KMS-11 (cell line): Measurements from ENCODE around the gene RNASEL.

Experiments
- H2AFZ ChIP-seq: fragments of 200-600 bp; sonication (generic); 2 replicates; pipeline ENCODE4 v1.6.1; 2016; ENCODE audit warnings: antibody characterized with exemption, mixed run types, low read depth
- H3K27ac ChIP-seq: fragments of 200-600 bp; sonication (generic); 2 replicates; pipeline ENCODE4 v1.6.1; 2016; ENCODE audit warnings: mild to moderate bottlenecking, mixed run types
- H3K27me3 ChIP-seq: fragments of 200-600 bp; sonication (generic); 2 replicates; pipeline ENCODE4 v1.6.1; 2017; ENCODE audit warnings: mild to moderate bottlenecking, low read depth, mixed run types, moderate library complexity; ENCODE audit not compliant: insufficient read depth
- H3K36me3 ChIP-seq: fragments of 200-600 bp; sonication (generic); 2 replicates; pipeline ENCODE4 v1.6.1; 2017; ENCODE audit warnings: mild to moderate bottlenecking, mixed run types; ENCODE audit not compliant: insufficient read depth
- H3K4me1 ChIP-seq: fragments of 200-600 bp; sonication (generic); 2 replicates; pipeline ENCODE4 v1.6.1; 2016; ENCODE audit warnings: mild to moderate bottlenecking, low read depth, mixed run types; ENCODE audit not compliant: poor library complexity, severe bottlenecking
- H3K4me2 ChIP-seq: fragments of 200-600 bp; sonication (generic); 2 replicates; pipeline ENCODE4 v1.7.0; 2016; ENCODE audit warnings: mild to moderate bottlenecking, mixed run types
- H3K4me3 ChIP-seq: fragments of 200-600 bp; sonication (generic); IDR thresholded peaks from 2 replicates; pipeline ENCODE4 v1.6.1; 2017; ENCODE audit warnings: low read depth, low read length, mixed read lengths; ENCODE audit not compliant: insufficient read depth
- H3K79me2 ChIP-seq: fragments of 200-600 bp; sonication (generic); 2 replicates; pipeline ENCODE4 v1.6.1; 2016; ENCODE audit warnings: low read depth, mixed run types; ENCODE audit not compliant: insufficient read depth
- H3K9ac ChIP-seq: fragments of 200-600 bp; sonication (generic); 2 replicates; pipeline ENCODE4 v1.6.1; 2016; ENCODE audit warnings: mild to moderate bottlenecking, mixed run types
- H4K20me1 ChIP-seq: fragments of 200-600 bp; sonication (generic); 2 replicates; pipeline ENCODE4 v1.6.1; 2016; ENCODE audit warnings: mild to moderate bottlenecking, mixed run types; ENCODE audit not compliant: insufficient read depth
- CTCF ChIP-seq: fragments of 200-600 bp; sonication (generic); conservative IDR thresholded peaks from 2 replicates; pipeline ENCODE4 v1.6.1; 2017; ENCODE audit warnings: low read depth, mild to moderate bottlenecking, antibody characterized with exemption, low read length, moderate library complexity, mixed read lengths

The RNASEL gene

GRCh38 chr1:182570611-182570970, 18.5 kb downstream of the RNASEL start:
- Histone ChIP-seq H3K4me1 (no peaks in the 10 kb centered on the region), H3K79me2 (no peaks in the 10 kb centered on the region), H3K36me3 (no peaks in the 10 kb centered on the region), H3K9ac (no peak overlapping the region), H3K27me3 (no peaks in the 10 kb centered on the region), H3K4me2 (no peak overlapping the region), H4K20me1 (no peaks in the 10 kb centered on the region), H2AFZ (no peak overlapping the region), H3K4me3 (no peak overlapping the region), H3K27ac (no peak overlapping the region)
- no peak for TF ChIP-seq CTCF

- no peaks in the 10 kb centered on the region for H3K4me1 ChIP-seq
- H3K27ac ChIP-seq, result no peak overlapping the region
- H3K4me2 ChIP-seq, result no peak overlapping the region
- no peak overlapping the region for H3K4me3 ChIP-seq
- H4K20me1 ChIP-seq, result no peaks in the 10 kb centered on the region
- no peaks in the 10 kb centered on the region for H3K27me3 ChIP-seq
- no peak overlapping the region for H2AFZ ChIP-seq
- H3K9ac ChIP-seq, result no peak overlapping the region
- no peaks in the 10 kb centered on the region for H3K36me3 ChIP-seq
- no peak for TF ChIP-seq CTCF
- H3K79me2 ChIP-seq, result no peaks in the 10 kb centered on the region
Measured at GRCh38 chr1:182569939-182570610, 19.0 kb downstream of the RNASEL start.

- H3K4me2 ChIP-seq, result no peak overlapping the region
- no peaks in the 10 kb centered on the region for H3K36me3 ChIP-seq
- no peaks in the 10 kb centered on the region for H3K4me1 ChIP-seq
- no peak overlapping the region for H3K4me3 ChIP-seq
- no peak overlapping the region for H3K27ac ChIP-seq
- H3K9ac ChIP-seq, result no peak overlapping the region
- no peak overlapping the region for H2AFZ ChIP-seq
- no peak for TF ChIP-seq CTCF
- no peaks in the 10 kb centered on the region for H4K20me1 ChIP-seq
- H3K79me2 ChIP-seq, result no peaks in the 10 kb centered on the region
- H3K27me3 ChIP-seq, result no peaks in the 10 kb centered on the region
Measured at GRCh38 chr1:182568647-182569284, 20.3 kb downstream of the RNASEL start.

GRCh38 chr1:182567629-182568028, 21.4 kb downstream of the RNASEL start:
- H3K36me3 ChIP-seq, result no peaks in the 10 kb centered on the region
- no peaks in the 10 kb centered on the region for H3K79me2 ChIP-seq
- H3K9ac ChIP-seq, result no peak overlapping the region
- H3K27me3 ChIP-seq, result no peaks in the 10 kb centered on the region
- no peak overlapping the region for H3K4me3 ChIP-seq
- H3K4me2 ChIP-seq, result no peak overlapping the region
- H4K20me1 ChIP-seq, result no peaks in the 10 kb centered on the region
- no peak overlapping the region for H2AFZ ChIP-seq
- no peak overlapping the region for H3K27ac ChIP-seq
- no peaks in the 10 kb centered on the region for H3K4me1 ChIP-seq
- no peak for TF ChIP-seq CTCF
